H9 (cell line): Measurements from ENCODE around the gene SH3BP5L. TPM values are rescaled to one million over a fixed set of nuclear protein-coding genes. Genes with fewer than 3 reads are reported as not detected.

Source experiments
- DNase-seq: peaks from one replicate; pipeline ENCODE4 v3.0.0-alpha.2; 2017
- H2AFZ ChIP-seq: one replicate; pipeline ENCODE4 v1.6.1; 2013; ENCODE audit warnings: mild to moderate bottlenecking, low read length, control low read depth, moderate library complexity
- H2AK5ac ChIP-seq: 2 replicates; pipeline ENCODE4 v1.6.1; 2013; ENCODE audit warnings: low read length, control low read depth, mixed read lengths; ENCODE audit not compliant: insufficient read length
- H2BK120ac ChIP-seq: one replicate; pipeline ENCODE4 v1.6.1; 2013; ENCODE audit warnings: low read depth, mild to moderate bottlenecking, low read length, control low read depth, inconsistent platforms; ENCODE audit not compliant: poor library complexity, severe bottlenecking
- H2BK12ac ChIP-seq: 2 replicates; pipeline ENCODE4 v1.6.1; 2013; ENCODE audit warnings: low read length, control low read depth, mixed read lengths, low read depth; ENCODE audit not compliant: insufficient read length
- H2BK15ac ChIP-seq: 2 replicates; pipeline ENCODE4 v1.6.1; 2013; ENCODE audit warnings: low read depth, low read length, control low read depth
- H2BK20ac ChIP-seq: one replicate; pipeline ENCODE4 v1.6.1; 2013; ENCODE audit warnings: low read depth, mild to moderate bottlenecking, low read length, control low read depth, inconsistent platforms; ENCODE audit not compliant: poor library complexity, severe bottlenecking
- H2BK5ac ChIP-seq: 2 replicates; pipeline ENCODE4 v1.6.1; 2013; ENCODE audit warnings: low read length, control low read depth, mixed read lengths; ENCODE audit not compliant: insufficient read length
- H3K14ac ChIP-seq: 2 replicates; pipeline ENCODE4 v1.6.1; 2013; ENCODE audit warnings: low read length, control low read depth; ENCODE audit not compliant: insufficient read depth
- H3K18ac ChIP-seq: 2 replicates; pipeline ENCODE4 v1.6.1; 2013; ENCODE audit warnings: low read depth, mild to moderate bottlenecking, mixed read lengths, low read length, control low read depth; ENCODE audit not compliant: insufficient read length
- H3K23ac ChIP-seq: 2 replicates; pipeline ENCODE4 v1.6.1; 2013; ENCODE audit warnings: low read length, control low read depth, mixed read lengths, low read depth; ENCODE audit not compliant: insufficient read length
- H3K23me2 ChIP-seq: 2 replicates; pipeline ENCODE4 v1.6.1; 2013; ENCODE audit warnings: low read depth, mild to moderate bottlenecking, mixed read lengths, low read length, control low read depth; ENCODE audit not compliant: insufficient read length, poor library complexity, severe bottlenecking
- H3K27ac ChIP-seq: 2 replicates; pipeline ENCODE4 v1.5.1; 2013; ENCODE audit warnings: low read length, control low read depth, mixed read lengths, low read depth; ENCODE audit not compliant: insufficient read length
- H3K27me3 ChIP-seq: 2 replicates; pipeline ENCODE4 v1.6.1; 2013; ENCODE audit warnings: low read length, control low read depth, inconsistent platforms; ENCODE audit not compliant: insufficient read depth
- H3K4ac ChIP-seq: 2 replicates; pipeline ENCODE4 v1.6.1; 2013; ENCODE audit warnings: low read depth, mild to moderate bottlenecking, control low read depth, inconsistent platforms, low read length, moderate library complexity
- H3K4me1 ChIP-seq: 2 replicates; pipeline ENCODE4 v1.6.1; 2013; ENCODE audit warnings: low read length, control low read depth, inconsistent platforms; ENCODE audit not compliant: insufficient read depth
- H3K4me2 ChIP-seq: 2 replicates; pipeline ENCODE4 v1.6.1; 2013; ENCODE audit warnings: low read length, control low read depth, mixed read lengths; ENCODE audit not compliant: insufficient read length, insufficient read depth
- H3K56ac ChIP-seq: 2 replicates; pipeline ENCODE4 v1.6.1; 2013; ENCODE audit warnings: low read depth, mild to moderate bottlenecking, mixed read lengths, low read length, control low read depth; ENCODE audit not compliant: insufficient read length
- H3K79me1 ChIP-seq: 2 replicates; pipeline ENCODE4 v1.6.1; 2013; ENCODE audit warnings: low read depth, mild to moderate bottlenecking, moderate library complexity, low read length, control low read depth, inconsistent platforms; ENCODE audit not compliant: insufficient read depth, poor library complexity, severe bottlenecking
- H3K79me2 ChIP-seq: 2 replicates; pipeline ENCODE4 v1.6.1; 2013; ENCODE audit warnings: low read length, control low read depth, inconsistent platforms; ENCODE audit not compliant: insufficient read depth
- H3K9ac ChIP-seq: 2 replicates; pipeline ENCODE4 v1.6.1; 2013; ENCODE audit warnings: low read length, control low read depth, mixed read lengths; ENCODE audit not compliant: insufficient read length; ENCODE audit errors: extremely low read depth
- H3K9me3 ChIP-seq: one replicate; pipeline ENCODE4 v1.6.1; 2013; ENCODE audit warnings: low read depth, low read length, inconsistent platforms; ENCODE audit not compliant: control insufficient read depth
- H3T11ph ChIP-seq: one replicate; pipeline ENCODE4 v1.6.1; 2013; ENCODE audit warnings: mild to moderate bottlenecking, low read length, control low read depth, inconsistent platforms
- H4K20me1 ChIP-seq: one replicate; pipeline ENCODE4 v1.6.1; 2013; ENCODE audit not compliant: control insufficient read depth, insufficient read length, insufficient read depth
- H4K5ac ChIP-seq: 2 replicates; pipeline ENCODE4 v1.6.1; 2013; ENCODE audit warnings: low read depth, mild to moderate bottlenecking, mixed read lengths, low read length, control low read depth; ENCODE audit not compliant: insufficient read length
- H4K8ac ChIP-seq: replicated peaks from 2 replicates; pipeline ENCODE4 v1.6.1; 2013; ENCODE audit warnings: low read length, control low read depth, mixed read lengths, low read depth; ENCODE audit not compliant: insufficient read length
- H4K91ac ChIP-seq: 2 replicates; pipeline ENCODE4 v1.6.1; 2013; ENCODE audit warnings: low read depth, mild to moderate bottlenecking, moderate library complexity, mixed read lengths, low read length, control low read depth; ENCODE audit not compliant: insufficient read length
- H3K27ac Mint-ChIP-seq, 3 experiments: 2 replicates in 2 of 3; 3 replicates in 1 of 3; pipeline ENCODE4 v1.8.0; 2020 to 2021; ENCODE audit warnings: mixed read lengths in 3 of 3, mild to moderate bottlenecking in 1 of 3, moderate library complexity in 1 of 3
- H3K27me3 Mint-ChIP-seq: 2 replicates; pipeline ENCODE4 v1.8.0; 2021; ENCODE audit warnings: low read depth, mild to moderate bottlenecking, moderate library complexity, mixed read lengths
- H3K36me3 Mint-ChIP-seq, 3 experiments: 2 replicates in 2 of 3; 3 replicates in 1 of 3; pipeline ENCODE4 v1.8.0; 2020 to 2021; ENCODE audit warnings: low read depth in 3 of 3, mixed read lengths in 3 of 3; ENCODE audit not compliant: insufficient read depth in 1 of 3
- H3K4me1 Mint-ChIP-seq, 2 experiments: 2 replicates each; pipeline ENCODE4 v1.8.0; 2020; ENCODE audit warnings: mixed read lengths in 2 of 2
- H3K4me3 Mint-ChIP-seq, 2 experiments: 2 replicates in 1 of 2; 3 replicates in 1 of 2; pipeline ENCODE4 v1.8.0; 2020 to 2021; ENCODE audit warnings: mild to moderate bottlenecking in 2 of 2, mixed read lengths in 2 of 2, moderate library complexity in 1 of 2
- H3K9me3 Mint-ChIP-seq, 2 experiments: 2 replicates in 1 of 2; 3 replicates in 1 of 2; pipeline ENCODE4 v1.8.0; 2020; ENCODE audit warnings: mild to moderate bottlenecking in 2 of 2, mixed read lengths in 2 of 2, moderate library complexity in 1 of 2
- WGBS: extraction: QIAGEN DNeasy Blood & Tissue Kit; methylation state at CpG from one replicate; pipeline ENCODE4 v1.1.7; 2013; ENCODE audit warnings: missing lambda C conversion rate, low lambda C conversion rate, mixed read lengths; ENCODE audit not compliant: insufficient read length; ENCODE audit errors: extremely low coverage; 5-methylcytosine and 5-hydroxymethylcytosine counted together
- total RNA-seq: library from RNA; stranded (reverse); gene quantifications from 2 replicates; pipeline ENCODE4 v1.2.1, GENCODE V29; 2021
- TF ChIP-seq, protein P1 (sequence below): fragments of 200-600 bp; sonication (generic); conservative IDR thresholded peaks from 3 replicates; pipeline ENCODE4 v1.8.0; 2021; ENCODE audit warnings: antibody characterized with exemption, mild to moderate bottlenecking

SH3BP5L gene
- total RNA-seq, 1 experiment from 2014 or later: 27.6 TPM

DNA sequence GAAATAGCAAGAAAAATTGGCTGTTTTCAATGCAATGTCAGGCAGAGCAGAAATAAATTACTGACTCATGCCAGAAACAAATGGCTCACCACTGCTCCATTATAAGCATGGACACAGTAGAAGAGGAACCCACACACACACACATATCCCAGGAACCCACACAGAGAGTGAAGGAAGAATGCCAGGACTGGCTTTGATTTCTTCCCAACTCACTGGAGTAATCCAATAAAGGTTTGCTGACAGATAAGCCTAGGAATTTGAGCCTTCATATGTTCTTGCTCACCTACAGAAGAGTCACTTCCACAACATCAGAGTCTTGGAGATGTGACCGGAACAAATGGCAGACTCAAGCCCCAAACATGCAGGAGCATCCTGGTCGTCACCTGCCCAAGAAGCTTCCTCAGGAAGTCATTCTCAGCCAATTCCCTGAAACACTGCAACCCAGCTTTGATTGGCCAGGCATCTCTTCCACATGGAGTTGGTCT lies 2.2 kb downstream of the SH3BP5L start:
- peaks cover 2% of the 10 kb centered on the region; the same call in 1 of the 2 replicates for H3K4me1 ChIP-seq
- no peak overlapping the region for H3K27ac ChIP-seq

More for the DNA sequence above, 2.2 kb downstream of the SH3BP5L start:
- H3K23ac ChIP-seq: no peak overlapping the region
- no peak overlapping the region for H4K5ac ChIP-seq
- Mint-ChIP-seq H3K27me3 (no peaks in the 10 kb centered on the region), H3K4me1 (peaks cover 27% of the 10 kb centered on the region in 2 experiments), H3K9me3 (no peaks in the 10 kb centered on the region; a peak in 2 of 5 replicates), H3K4me3 (peak overlapping the region; percentile 22 to 90; a peak in 1 of 5 replicates), H3K27ac (no peak overlapping the region), H3K36me3 (peaks cover 13 to 44% (median 36%) of the 10 kb centered on the region in 3 experiments; a peak in 6 of 7 replicates)
- no CpG with 5 or more reads among the region's 2 CpGs for WGBS
- no peak overlapping the region for H2BK5ac ChIP-seq
- no peak overlapping the region for H4K8ac ChIP-seq
- no peak overlapping the region for H4K91ac ChIP-seq
- no peak overlapping the region for H2BK120ac ChIP-seq
- no peak for DNase-seq
- H3K56ac ChIP-seq: no peak overlapping the region
- no peak overlapping the region for H2AFZ ChIP-seq
- H2BK12ac ChIP-seq: no peak overlapping the region
- no peak overlapping the region for H2BK15ac ChIP-seq
- H4K20me1 ChIP-seq: no peaks in the 10 kb centered on the region
- peaks cover 5% of the 10 kb centered on the region; the same call in 1 of the 2 replicates for H3K79me2 ChIP-seq
- H3T11ph ChIP-seq: no peak overlapping the region
- H3K4me2 ChIP-seq: no peak overlapping the region
- no peak overlapping the region for H2AK5ac ChIP-seq
- no peak overlapping the region for H3K9ac ChIP-seq
- TF ChIP-seq, protein P1, sequence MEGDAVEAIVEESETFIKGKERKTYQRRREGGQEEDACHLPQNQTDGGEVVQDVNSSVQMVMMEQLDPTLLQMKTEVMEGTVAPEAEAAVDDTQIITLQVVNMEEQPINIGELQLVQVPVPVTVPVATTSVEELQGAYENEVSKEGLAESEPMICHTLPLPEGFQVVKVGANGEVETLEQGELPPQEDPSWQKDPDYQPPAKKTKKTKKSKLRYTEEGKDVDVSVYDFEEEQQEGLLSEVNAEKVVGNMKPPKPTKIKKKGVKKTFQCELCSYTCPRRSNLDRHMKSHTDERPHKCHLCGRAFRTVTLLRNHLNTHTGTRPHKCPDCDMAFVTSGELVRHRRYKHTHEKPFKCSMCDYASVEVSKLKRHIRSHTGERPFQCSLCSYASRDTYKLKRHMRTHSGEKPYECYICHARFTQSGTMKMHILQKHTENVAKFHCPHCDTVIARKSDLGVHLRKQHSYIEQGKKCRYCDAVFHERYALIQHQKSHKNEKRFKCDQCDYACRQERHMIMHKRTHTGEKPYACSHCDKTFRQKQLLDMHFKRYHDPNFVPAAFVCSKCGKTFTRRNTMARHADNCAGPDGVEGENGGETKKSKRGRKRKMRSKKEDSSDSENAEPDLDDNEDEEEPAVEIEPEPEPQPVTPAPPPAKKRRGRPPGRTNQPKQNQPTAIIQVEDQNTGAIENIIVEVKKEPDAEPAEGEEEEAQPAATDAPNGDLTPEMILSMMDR: no peak
- no peak overlapping the region for H3K14ac ChIP-seq
- no peak overlapping the region for H3K4ac ChIP-seq
- no peaks in the 10 kb centered on the region for H3K27me3 ChIP-seq
- peaks cover 4% of the 10 kb centered on the region for H3K23me2 ChIP-seq
- no peak overlapping the region for H2BK20ac ChIP-seq
- no peaks in the 10 kb centered on the region for H3K9me3 ChIP-seq
- no peak overlapping the region for H3K18ac ChIP-seq
- H3K79me1 ChIP-seq: peaks cover 12% of the 10 kb centered on the region
